Liver (tissue), 9 donors: ENCODE results near the gene ATR. TPM values are rescaled to one million over a fixed set of nuclear protein-coding genes. Genes with fewer than 3 reads are reported as not detected.
"Not testable (repeated sequence)": the region's sequence is repeated elsewhere in the genome, so short reads cannot be mapped to it uniquely, and the experiment has no call there.

ENCODE experiments used
- DNase-seq: peaks from one replicate; pipeline ENCODE4 v3.0.0-alpha.2; 2017; ENCODE audit warnings: low spot score
- H3K27ac ChIP-seq, 2 donors: one replicate each; pipeline ENCODE4 v1.7.0; 2013; ENCODE audit warnings: inconsistent platforms in 2 of 2, low read length in 2 of 2, control low read depth in 1 of 2, low read depth in 1 of 2, mild to moderate bottlenecking in 1 of 2
- H3K27me3 ChIP-seq, 4 donors: one replicate each; pipeline versions ENCODE4 v1.6.1 to v1.7.0; 2013; ENCODE audit warnings: low read length in 3 of 4, inconsistent platforms in 1 of 4, mild to moderate bottlenecking in 1 of 4, moderate library complexity in 1 of 4; ENCODE audit not compliant: control insufficient read depth in 4 of 4, insufficient read depth in 4 of 4
- H3K36me3 ChIP-seq, 4 donors: one replicate each; pipeline versions ENCODE4 v1.6.1 to v1.7.0; 2013; ENCODE audit warnings: low read length in 3 of 4, mild to moderate bottlenecking in 3 of 4, low read depth in 1 of 4, moderate library complexity in 1 of 4; ENCODE audit not compliant: control insufficient read depth in 4 of 4, insufficient read depth in 3 of 4
- H3K4me1 ChIP-seq, 4 donors: one replicate each; pipeline versions ENCODE4 v1.6.1 to v1.7.0; 2013; ENCODE audit warnings: low read length in 3 of 4, mild to moderate bottlenecking in 3 of 4, moderate library complexity in 1 of 4; ENCODE audit not compliant: control insufficient read depth in 4 of 4, insufficient read depth in 4 of 4
- H3K4me3 ChIP-seq, 3 donors: one replicate each; pipeline versions ENCODE4 v1.6.1 to v1.7.0; 2013; ENCODE audit warnings: low read length in 3 of 3, control low read depth in 1 of 3, low read depth in 1 of 3, mild to moderate bottlenecking in 1 of 3
- H3K9ac ChIP-seq, 2 donors: one replicate each; pipeline ENCODE4 v1.7.0; 2013; ENCODE audit warnings: low read length in 2 of 2, mild to moderate bottlenecking in 2 of 2, moderate library complexity in 2 of 2, control low read depth in 1 of 2, low read depth in 1 of 2
- H3K9me3 ChIP-seq, 4 donors: one replicate each; pipeline versions ENCODE4 v1.6.1 to v1.7.0; 2013; ENCODE audit warnings: low read length in 3 of 4; ENCODE audit not compliant: control insufficient read depth in 4 of 4
- ATF3 ChIP-seq: IDR thresholded peaks from 2 replicates; pipeline ENCODE4 v1.6.1; 2016; ENCODE audit warnings: antibody characterized with exemption
- CTCF ChIP-seq: fragments of 150-350 bp; IDR thresholded peaks from 2 replicates; pipeline ENCODE4 v1.5.1; 2017; ENCODE audit warnings: improper control_type of control experiment, low read depth, low read length; ENCODE audit not compliant: missing input control
- EGR1 ChIP-seq, 2 donors: IDR thresholded peaks; 2 replicates each; pipeline ENCODE4 v1.6.1; 2016 to 2018; ENCODE audit warnings: antibody characterized with exemption in 2 of 2, low read depth in 2 of 2
- FOXA1 ChIP-seq: IDR thresholded peaks from 2 replicates; pipeline ENCODE4 v1.6.1; 2016; ENCODE audit warnings: antibody characterized with exemption
- FOXA2 ChIP-seq: IDR thresholded peaks from 2 replicates; pipeline ENCODE4 v1.6.1; 2016; ENCODE audit warnings: antibody characterized with exemption
- GABPA ChIP-seq, 2 donors: IDR thresholded peaks in 1 of 2; conservative IDR thresholded peaks in 1 of 2; 2 replicates each; pipeline ENCODE4 v1.6.1; 2016; ENCODE audit warnings: antibody characterized with exemption in 2 of 2, mild to moderate bottlenecking in 1 of 2, moderate library complexity in 1 of 2
- HNF4A ChIP-seq, 2 donors: conservative IDR thresholded peaks; 2 replicates each; pipeline ENCODE4 v1.6.1; 2016; ENCODE audit warnings: antibody characterized with exemption in 2 of 2, mild to moderate bottlenecking in 2 of 2
- HNF4G ChIP-seq: IDR thresholded peaks from 2 replicates; pipeline ENCODE4 v1.6.1; 2016; ENCODE audit warnings: antibody characterized with exemption
- JUND ChIP-seq, 2 donors: IDR thresholded peaks; 2 replicates each; pipeline ENCODE4 v1.6.1; 2016; ENCODE audit warnings: antibody characterized with exemption in 2 of 2
- MAX ChIP-seq: IDR thresholded peaks from 2 replicates; pipeline ENCODE4 v1.6.1; 2016; ENCODE audit warnings: antibody characterized with exemption
- NR2F2 ChIP-seq: IDR thresholded peaks from 2 replicates; pipeline ENCODE4 v1.6.1; 2016; ENCODE audit warnings: antibody characterized with exemption
- RAD21 ChIP-seq, 2 donors: IDR thresholded peaks; 2 replicates each; pipeline ENCODE4 v1.6.1; 2016; ENCODE audit warnings: antibody characterized with exemption in 2 of 2, mild to moderate bottlenecking in 2 of 2
- RXRA ChIP-seq, 2 donors: IDR thresholded peaks; 2 replicates each; pipeline ENCODE4 v1.6.1; 2017 to 2018; ENCODE audit warnings: antibody characterized with exemption in 2 of 2, mild to moderate bottlenecking in 1 of 2
- SP1 ChIP-seq: IDR thresholded peaks from 2 replicates; pipeline ENCODE4 v1.6.1; 2018; ENCODE audit warnings: antibody characterized with exemption, mild to moderate bottlenecking
- YY1 ChIP-seq: IDR thresholded peaks from 2 replicates; pipeline ENCODE4 v1.6.1; 2016; ENCODE audit warnings: antibody characterized with exemption, mild to moderate bottlenecking
- ZBTB33 ChIP-seq: IDR thresholded peaks from 2 replicates; pipeline ENCODE4 v1.6.1; 2016; ENCODE audit warnings: antibody characterized with exemption
- whole genome bisulfite sequencing: extraction: QIAGEN DNeasy Blood & Tissue Kit; methylation state at CpG from one replicate; pipeline ENCODE4 v1.1.7; 2013; 5-methylcytosine and 5-hydroxymethylcytosine counted together
- polyA plus RNA-seq, 2 donors: library from polyadenylated mRNA; stranded (reverse) in 1 of 2; unstranded in 1 of 2; fragments of 200-250 nt in 1 of 2; fragments of >200 nt in 1 of 2; fragmentation: Nextera tagmentation in 1 of 2; extraction: Ambion mirVana in 1 of 2; gene quantifications; one replicate each; pipeline versions ENCODE4 v1.2.1 to v1.2.3, GENCODE V29; 2013 to 2015
- total RNA-seq, 2 donors: library from RNA; depleted of rRNA; stranded (reverse); fragments of >200 nt; gene quantifications; one replicate each; pipeline ENCODE4 v1.2.3, GENCODE V29; 2014
- donor health status: healthy.
- donor health status: healthy.
- donor health status: healthy.
- donor health status: healthy.
- donor health status: healthy.

ATR gene
- total and polyA plus RNA-seq, 4 donors: 5.0 to 21.5 (median 12.1) TPM

GRCh38 chr3:142560118-142560517 is 18.4 kb downstream of the ATR start:
- Histone ChIP-seq H3K9me3 (no peaks in the 10 kb centered on the region), H3K4me3 (no peak overlapping the region), H3K4me1 (no peaks in the 10 kb centered on the region), H3K36me3 (peaks cover 1 to 50% (median 26%) of the 10 kb centered on the region in 4 donors), H3K9ac (no peak overlapping the region), H3K27me3 (no peaks in the 10 kb centered on the region), H3K27ac (no peak overlapping the region)
- DNase-seq: no peak
- TF ChIP-seq HNF4G (no peak), HNF4A (conservative IDR thresholded peaks at IDR 0.05) (no peak), RAD21 (IDR thresholded peaks at IDR 0.05) (no peak), FOXA2 (no peak), SP1 (no peak), EGR1 (IDR thresholded peaks at IDR 0.05; ENCODE audit: low read depth in 2 of 2) (no peak), FOXA1 (no peak), JUND (IDR thresholded peaks at IDR 0.05) (no peak), ATF3 (no peak), MAX (no peak), GABPA (IDR thresholded peaks at IDR 0.05 in 1 of 2, conservative IDR thresholded peaks at IDR 0.05 in 1 of 2) (no peak), CTCF (no peak)

- Histone ChIP-seq H3K27me3 (no peaks in the 10 kb centered on the region), H3K4me3 (no peak overlapping the region), H3K36me3 (peaks cover 8 to 62% (median 29%) of the 10 kb centered on the region in 4 donors), H3K4me1 (no peaks in the 10 kb centered on the region), H3K9me3 (no peaks in the 10 kb centered on the region), H3K9ac (no peak overlapping the region), H3K27ac (no peak overlapping the region)
- DNase-seq: no peak
- TF ChIP-seq NR2F2 (no peak), FOXA2 (no peak), HNF4A (conservative IDR thresholded peaks at IDR 0.05) (no peak), RXRA (IDR thresholded peaks at IDR 0.05) (no peak), FOXA1 (no peak), YY1 (no peak), ZBTB33 (no peak)
- 94% methylated on average over 1 of the region's 1 CpG for WGBS
These were observed 24.8 kb downstream of the ATR start for GRCh38 chr3:142553741-142554140.

- not testable (repeated sequence) for H3K9ac ChIP-seq, H3K4me3 ChIP-seq, H3K27me3 ChIP-seq, H3K4me1 ChIP-seq, DNase-seq, H3K9me3 ChIP-seq, H3K27ac ChIP-seq
- 97% methylated on average over 1 of the region's 1 CpG for WGBS
- H3K36me3 ChIP-seq: peaks cover 13 to 54% (median 30%) of the 10 kb centered on the region in 4 donors
These were observed 26.0 kb downstream of the ATR start for GRCh38 chr3:142552579-142552978.
